Glutamatergic neuron (in vitro differentiated cells): Measurements from ENCODE around the gene SERTAD2. TPM values are rescaled to one million over a fixed set of nuclear protein-coding genes. Genes with fewer than 3 reads are reported as not detected.

Experiments
- DNase-seq: peaks from one replicate; pipeline ENCODE4 v3.0.0; 2022
- H3K27ac Mint-ChIP-seq: one replicate; pipeline ENCODE4 v1.8.0; 2020; ENCODE audit warnings: mild to moderate bottlenecking, mixed read lengths, inconsistent platforms; ENCODE audit not compliant: unreplicated experiment
- H3K27me3 Mint-ChIP-seq: one replicate; pipeline ENCODE4 v1.8.0; 2020; ENCODE audit warnings: mild to moderate bottlenecking, moderate library complexity, mixed read lengths, inconsistent platforms; ENCODE audit not compliant: unreplicated experiment
- H3K36me3 Mint-ChIP-seq: one replicate; pipeline ENCODE4 v1.8.0; 2020; ENCODE audit warnings: mild to moderate bottlenecking, mixed read lengths, inconsistent platforms; ENCODE audit not compliant: unreplicated experiment
- H3K4me1 Mint-ChIP-seq: one replicate; pipeline ENCODE4 v1.8.0; 2020; ENCODE audit warnings: mild to moderate bottlenecking, low read depth, mixed read lengths, inconsistent platforms; ENCODE audit not compliant: unreplicated experiment
- H3K4me3 Mint-ChIP-seq: one replicate; pipeline ENCODE4 v1.8.0; 2020; ENCODE audit warnings: mild to moderate bottlenecking, mixed read lengths, inconsistent platforms; ENCODE audit not compliant: unreplicated experiment
- H3K9me3 Mint-ChIP-seq: one replicate; pipeline ENCODE4 v1.8.0; 2020; ENCODE audit warnings: mild to moderate bottlenecking, moderate library complexity, mixed read lengths, inconsistent platforms; ENCODE audit not compliant: unreplicated experiment
- total RNA-seq: library from RNA; stranded (reverse); fragmentation: NEBNext Ultra II Directional; extraction: Animal tissue kit (Norgen Biotek cat#: 25700); gene quantifications from one replicate; pipeline ENCODE4 v1.2.1, GENCODE V29; 2021; ENCODE audit not compliant: unreplicated experiment
- TF ChIP-seq, protein P1 (sequence below): fragments of 200-600 bp; sonication (generic); IDR thresholded peaks from one replicate; pipeline ENCODE4 v1.5.0; 2021; ENCODE audit not compliant: partially characterized antibody, unreplicated experiment

SERTAD2 gene
- total RNA-seq, 1 donor from 2014 or later: 15.7 TPM

DNA sequence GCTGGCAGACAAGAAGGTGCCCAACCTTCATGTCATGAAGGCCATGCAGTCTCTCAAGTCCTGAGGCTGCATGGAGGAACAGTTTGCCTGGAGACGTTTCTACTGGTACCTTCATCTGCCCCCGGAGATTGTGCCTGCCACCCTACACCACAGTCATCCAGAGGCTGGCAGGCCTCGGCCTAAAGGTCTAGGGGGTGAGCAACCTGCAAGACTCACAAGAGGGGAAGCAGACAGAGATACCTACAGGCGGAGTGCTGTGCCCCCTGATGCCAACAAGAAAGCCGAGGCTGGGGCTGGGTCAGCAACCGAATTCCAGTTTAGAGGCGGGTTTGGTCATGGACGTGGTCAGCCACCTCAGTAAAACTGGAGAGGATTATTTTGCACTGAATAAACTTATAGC lies 12.0 kb upstream of the SERTAD2 start:
- no peak for DNase-seq
- Mint-ChIP-seq H3K27ac (no peak overlapping the region), H3K4me3 (no peak overlapping the region), H3K36me3 (no peaks in the 10 kb centered on the region), H3K27me3 (no peaks in the 10 kb centered on the region), H3K4me1 (peaks cover 1% of the 10 kb centered on the region), H3K9me3 (no peaks in the 10 kb centered on the region)
- TF ChIP-seq, protein P1, sequence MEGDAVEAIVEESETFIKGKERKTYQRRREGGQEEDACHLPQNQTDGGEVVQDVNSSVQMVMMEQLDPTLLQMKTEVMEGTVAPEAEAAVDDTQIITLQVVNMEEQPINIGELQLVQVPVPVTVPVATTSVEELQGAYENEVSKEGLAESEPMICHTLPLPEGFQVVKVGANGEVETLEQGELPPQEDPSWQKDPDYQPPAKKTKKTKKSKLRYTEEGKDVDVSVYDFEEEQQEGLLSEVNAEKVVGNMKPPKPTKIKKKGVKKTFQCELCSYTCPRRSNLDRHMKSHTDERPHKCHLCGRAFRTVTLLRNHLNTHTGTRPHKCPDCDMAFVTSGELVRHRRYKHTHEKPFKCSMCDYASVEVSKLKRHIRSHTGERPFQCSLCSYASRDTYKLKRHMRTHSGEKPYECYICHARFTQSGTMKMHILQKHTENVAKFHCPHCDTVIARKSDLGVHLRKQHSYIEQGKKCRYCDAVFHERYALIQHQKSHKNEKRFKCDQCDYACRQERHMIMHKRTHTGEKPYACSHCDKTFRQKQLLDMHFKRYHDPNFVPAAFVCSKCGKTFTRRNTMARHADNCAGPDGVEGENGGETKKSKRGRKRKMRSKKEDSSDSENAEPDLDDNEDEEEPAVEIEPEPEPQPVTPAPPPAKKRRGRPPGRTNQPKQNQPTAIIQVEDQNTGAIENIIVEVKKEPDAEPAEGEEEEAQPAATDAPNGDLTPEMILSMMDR: no peak

DNA sequence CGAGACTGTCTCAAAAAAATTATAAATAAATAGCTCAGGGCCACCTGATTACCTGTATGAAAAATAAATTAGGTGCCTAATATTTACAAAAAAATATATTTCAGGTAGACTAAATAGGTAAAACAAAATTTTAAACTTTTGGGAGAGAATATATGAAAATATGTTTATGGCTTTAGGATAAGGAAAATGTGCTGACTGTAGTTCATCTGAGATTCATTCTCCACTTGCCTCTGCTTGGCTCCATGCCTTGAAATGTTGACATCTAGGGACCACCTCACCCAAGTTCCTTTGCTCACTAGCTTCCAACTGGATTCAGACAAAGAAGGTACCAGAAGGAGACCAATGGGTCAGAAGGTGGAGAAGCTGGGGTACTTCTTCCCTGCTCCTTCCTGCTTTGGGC lies 9.7 kb upstream of the SERTAD2 start:
- H3K27ac Mint-ChIP-seq: no peak overlapping the region
- H3K27me3 Mint-ChIP-seq: no peaks in the 10 kb centered on the region
- H3K4me3 Mint-ChIP-seq: no peak overlapping the region
- TF ChIP-seq, protein P1: no peak
- H3K36me3 Mint-ChIP-seq: no peaks in the 10 kb centered on the region
- H3K4me1 Mint-ChIP-seq: peaks cover 4% of the 10 kb centered on the region
- DNase-seq: no peak
- H3K9me3 Mint-ChIP-seq: no peaks in the 10 kb centered on the region

DNA sequence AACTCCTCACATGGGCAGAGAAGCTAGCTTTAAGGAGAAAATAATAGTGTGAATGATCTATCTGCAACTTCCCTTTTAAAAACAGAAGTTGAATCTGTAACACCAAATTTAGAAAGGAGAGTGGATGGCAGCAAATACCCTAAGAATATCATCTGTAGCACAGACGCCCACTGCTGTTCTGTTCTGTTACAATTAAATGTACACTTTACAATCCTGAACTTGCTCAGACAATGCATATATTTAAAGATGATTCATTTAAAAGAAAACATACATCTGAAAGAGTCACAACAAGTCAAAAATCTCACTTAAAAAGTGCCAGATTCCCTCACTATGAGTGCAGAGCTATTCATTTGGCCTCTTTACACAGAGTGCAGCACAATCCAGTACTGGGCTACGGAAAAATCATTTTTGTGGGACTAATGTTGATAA lies 8.0 kb upstream of the SERTAD2 start:
- H3K4me1 Mint-ChIP-seq: peaks cover 4% of the 10 kb centered on the region
- TF ChIP-seq, protein P1: no peak
- DNase-seq: no peak
- no peak overlapping the region for H3K27ac Mint-ChIP-seq
- no peaks in the 10 kb centered on the region for H3K9me3 Mint-ChIP-seq
- no peak overlapping the region for H3K4me3 Mint-ChIP-seq
- H3K27me3 Mint-ChIP-seq: no peaks in the 10 kb centered on the region
- H3K36me3 Mint-ChIP-seq: no peaks in the 10 kb centered on the region

DNA sequence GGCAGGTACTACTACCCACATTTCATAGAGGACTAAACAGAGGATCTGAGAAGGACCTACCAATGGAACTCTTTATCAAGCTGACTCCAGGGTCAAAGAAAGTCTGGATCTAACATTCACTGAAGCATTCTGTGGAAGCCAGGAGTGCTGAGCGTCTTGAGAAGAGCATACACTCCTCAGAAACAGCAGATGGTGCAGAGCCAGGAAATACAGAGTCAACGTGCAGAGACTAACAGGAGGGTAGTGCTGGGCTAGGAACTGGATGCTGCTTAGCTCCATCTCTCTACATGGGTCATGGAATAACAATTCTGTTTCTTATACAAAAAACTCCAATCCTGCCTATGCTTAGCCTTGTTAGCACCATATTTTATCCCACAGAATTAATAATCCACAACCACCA lies 5.5 kb upstream of the SERTAD2 start:
- no peak for DNase-seq
- peaks cover 1% of the 10 kb centered on the region for H3K27me3 Mint-ChIP-seq
- H3K4me3 Mint-ChIP-seq: no peak overlapping the region
- H3K9me3 Mint-ChIP-seq: peaks cover 2% of the 10 kb centered on the region
- H3K36me3 Mint-ChIP-seq: no peaks in the 10 kb centered on the region
- peaks cover 12% of the 10 kb centered on the region for H3K4me1 Mint-ChIP-seq
- no peak overlapping the region for H3K27ac Mint-ChIP-seq
- TF ChIP-seq, protein P1: no peak

DNA sequence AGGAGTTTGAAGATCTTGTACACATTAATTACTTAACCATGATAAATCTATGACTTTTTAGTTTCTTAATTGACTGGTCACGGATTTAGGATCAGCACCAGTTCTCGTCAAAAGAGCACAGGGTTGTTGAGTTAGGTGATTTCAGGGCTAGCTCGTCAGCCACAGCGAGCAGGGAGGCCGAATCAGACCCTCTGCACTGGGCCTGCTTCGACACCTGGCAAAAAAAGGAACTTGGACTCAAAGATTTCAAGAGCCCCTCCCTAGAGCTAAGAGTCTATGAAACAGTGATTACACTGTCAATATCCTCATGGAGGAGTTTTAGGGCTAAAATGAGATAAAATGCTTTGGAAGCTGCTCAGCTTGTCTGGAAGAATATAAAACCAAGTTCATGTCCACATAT lies 4.6 kb upstream of the SERTAD2 start:
- no peak overlapping the region for H3K27ac Mint-ChIP-seq
- TF ChIP-seq, protein P1: no peak
- H3K9me3 Mint-ChIP-seq: peaks cover 2% of the 10 kb centered on the region
- no peak overlapping the region for H3K4me3 Mint-ChIP-seq
- no peak for DNase-seq
- peaks cover 12% of the 10 kb centered on the region for H3K4me1 Mint-ChIP-seq
- no peaks in the 10 kb centered on the region for H3K36me3 Mint-ChIP-seq
- peaks cover 1% of the 10 kb centered on the region for H3K27me3 Mint-ChIP-seq
